GM19025 (cell line): ENCODE results near the gene LRRIQ1.

Experiments
- ATAC-seq: cut with Tn5 transposase; IDR thresholded peaks from one replicate; pipeline ENCODE4 v1.9.1; 2021; ENCODE audit warnings: mild to moderate bottlenecking, low read depth, moderate library complexity; ENCODE audit not compliant: unreplicated experiment

LRRIQ1 gene

GRCh38 chr12:85279449-85280164, 243.5 kb downstream of the LRRIQ1 start:
- ATAC-seq, result no peak

- ATAC-seq, result peak; percentile 66
Observed at GRCh38 chr12:85280165-85280983, 244.2 kb downstream of the LRRIQ1 start, which contains the start of gene ALX1. Gene ALX1 (plus strand): TSS chr12:85280220. CDS start chr12:85280262, 42 bp downstream.

- no peak for ATAC-seq
Observed at GRCh38 chr12:85280984-85281630, 245.0 kb downstream of the LRRIQ1 start.

- no peak for ATAC-seq
Observed at GRCh38 chr12:85281636-85282312, 245.6 kb downstream of the LRRIQ1 start.

GRCh38 chr12:85283560-85283959, 247.4 kb downstream of the LRRIQ1 start:
- no peak for ATAC-seq
